ENCODE measurements around the gene COQ9. TPM values are rescaled to one million over a fixed set of nuclear protein-coding genes. Genes with fewer than 3 reads are reported as not detected.

Gene COQ9
- total RNA-seq, 2 experiments from 2014 or later: 7.0 to 7.6 TPM

GRCh38 chr16:57464523-57464922 is 17.2 kb downstream of the COQ9 start:
- Mint-ChIP-seq H3K36me3 (ENCODE audit: low read depth) (peaks cover 85% of the 10 kb centered on the region), H3K4me1 (ENCODE audit: low read depth) (peaks cover 43% of the 10 kb centered on the region), H3K27me3 (no peaks in the 10 kb centered on the region), H3K4me3 (peak overlapping the region; percentile 100), H3K27ac (peak overlapping the region; percentile 92), H3K9me3 (no peaks in the 10 kb centered on the region)
- TF ChIP-seq CTCF (IDR thresholded peaks at IDR 0.05): no peak
- H3K9me3 ChIP-seq (ENCODE audit: control insufficient read depth in 1 of 2, insufficient read depth in 1 of 2, low read length in 2 of 2): no peaks in the 10 kb centered on the region
- peaks cover 32% of the 10 kb centered on the region for H3K4me1 ChIP-seq (ENCODE audit: insufficient read depth, low read length)
- no peak overlapping the region for H3K4me3 ChIP-seq (ENCODE audit: low read length)
- ATAC-seq (ENCODE audit: poor library complexity) (no peak), DNase-seq (no peak)
- H3K27ac ChIP-seq (ENCODE audit: low read depth in 1 of 2, low read length in 2 of 2): no peak overlapping the region
- ChIA-PET CTCF (no interaction called here), POLR2A (interaction anchor here (1.2 to 2.3 kb wide), 3 partner anchors 17 to 185 kb away, joined by 3 to 12 read pairs (median 3); partner anchors contain the start of genes CIAPIN1 and COQ9)
- H3K36me3 ChIP-seq (ENCODE audit: insufficient read depth, low read length): peaks cover 65% of the 10 kb centered on the region
- H3K27me3 ChIP-seq (ENCODE audit: control insufficient read depth in 1 of 2, insufficient read depth in 2 of 2, low read length in 2 of 2): no peaks in the 10 kb centered on the region
- intact Hi-C loops (cut with DNase I, micrococcal nuclease): loop anchor here in 1 of 2 experiments (5.0 to 10.0 kb wide), 4 partner anchors 162 to 530 kb away; partner anchors contain the start of genes HERPUD1, PSME3IP1 and RSPRY1

- peaks cover 24% of the 10 kb centered on the region for H3K4me1 ChIP-seq (ENCODE audit: insufficient read depth, low read length)
- Mint-ChIP-seq H3K27ac (no peak overlapping the region), H3K36me3 (ENCODE audit: low read depth) (peaks cover 87% of the 10 kb centered on the region), H3K27me3 (no peaks in the 10 kb centered on the region), H3K4me1 (ENCODE audit: low read depth) (peaks cover 30% of the 10 kb centered on the region), H3K4me3 (no peak overlapping the region), H3K9me3 (no peaks in the 10 kb centered on the region)
- no peak overlapping the region for H3K4me3 ChIP-seq (ENCODE audit: low read length)
- H3K36me3 ChIP-seq (ENCODE audit: insufficient read depth, low read length): peaks cover 81% of the 10 kb centered on the region
- H3K27ac ChIP-seq (ENCODE audit: low read depth in 1 of 2, low read length in 2 of 2): no peak overlapping the region
- no peaks in the 10 kb centered on the region for H3K9me3 ChIP-seq (ENCODE audit: control insufficient read depth in 1 of 2, insufficient read depth in 1 of 2, low read length in 2 of 2)
- TF ChIP-seq CTCF (IDR thresholded peaks at IDR 0.05): no peak
- no peaks in the 10 kb centered on the region for H3K27me3 ChIP-seq (ENCODE audit: control insufficient read depth in 1 of 2, insufficient read depth in 2 of 2, low read length in 2 of 2)
- intact Hi-C loops (cut with DNase I, micrococcal nuclease): loop anchor here in 1 of 2 experiments (10.0 kb wide), 1 partner anchor 534 kb away; the partner anchor contains the start of gene HERPUD1
- ATAC-seq (ENCODE audit: poor library complexity) (no peak), DNase-seq (no peak)
- CTCF ChIA-PET: no interaction called here
- POLR2A ChIA-PET: no interaction called here
These were observed 21.1 kb downstream of the COQ9 start for GRCh38 chr16:57468346-57468745.

GRCh38 chr16:57469046-57469445 is 21.8 kb downstream of the COQ9 start:
- Mint-ChIP-seq H3K36me3 (ENCODE audit: low read depth) (peaks cover 82% of the 10 kb centered on the region), H3K4me3 (no peak overlapping the region), H3K27me3 (no peaks in the 10 kb centered on the region), H3K27ac (no peak overlapping the region), H3K4me1 (ENCODE audit: low read depth) (peaks cover 23% of the 10 kb centered on the region), H3K9me3 (no peaks in the 10 kb centered on the region)
- intact Hi-C loops (cut with DNase I, micrococcal nuclease): loop anchor here in 1 of 2 experiments (10.0 kb wide), 1 partner anchor 534 kb away; the partner anchor contains the start of gene HERPUD1
- no peak overlapping the region for H3K27ac ChIP-seq (ENCODE audit: low read depth in 1 of 2, low read length in 2 of 2)
- ChIA-PET POLR2A (no interaction called here), CTCF (no interaction called here)
- no peaks in the 10 kb centered on the region for H3K27me3 ChIP-seq (ENCODE audit: control insufficient read depth in 1 of 2, insufficient read depth in 2 of 2, low read length in 2 of 2)
- TF ChIP-seq CTCF (IDR thresholded peaks at IDR 0.05): no peak
- ATAC-seq (ENCODE audit: poor library complexity) (no peak), DNase-seq (no peak)
- peaks cover 81% of the 10 kb centered on the region for H3K36me3 ChIP-seq (ENCODE audit: insufficient read depth, low read length)
- H3K9me3 ChIP-seq (ENCODE audit: control insufficient read depth in 1 of 2, insufficient read depth in 1 of 2, low read length in 2 of 2): no peaks in the 10 kb centered on the region
- H3K4me1 ChIP-seq (ENCODE audit: insufficient read depth, low read length): peaks cover 17% of the 10 kb centered on the region
- no peak overlapping the region for H3K4me3 ChIP-seq (ENCODE audit: low read length)
